Activated T-helper 2 cell treated with anti-CD3 and anti-CD28 coated beads, Interferon-gamma antibody, Interleukin-2, Interleukin-4, amounts not matched to agents 10 μg/mL and 5 μg/mL and 100 μg/mL, durations not matched to agents 14 hours and 24 hours and 36 hours (primary cell): ENCODE measurements around the gene BCAS3. TPM values are rescaled to one million over a fixed set of nuclear protein-coding genes. Genes with fewer than 3 reads are reported as not detected.

Source experiments
- DNase-seq: peaks from one replicate; pipeline ENCODE4 v3.0.0; 2021; ENCODE audit warnings: low spot score
- H3K27ac Mint-ChIP-seq: one replicate; pipeline ENCODE4 v1.8.0; 2021; ENCODE audit warnings: mixed read lengths
- H3K27me3 Mint-ChIP-seq: one replicate; pipeline ENCODE4 v1.8.0; 2021; ENCODE audit warnings: low read depth, mixed read lengths
- H3K36me3 Mint-ChIP-seq: one replicate; pipeline ENCODE4 v1.8.0; 2021; ENCODE audit warnings: low read depth, mixed read lengths
- H3K4me1 Mint-ChIP-seq: one replicate; pipeline ENCODE4 v1.8.0; 2021; ENCODE audit warnings: low read depth, mixed read lengths
- H3K4me3 Mint-ChIP-seq: one replicate; pipeline ENCODE4 v1.8.0; 2021; ENCODE audit warnings: low read depth, mild to moderate bottlenecking, moderate library complexity, mixed read lengths
- H3K9me3 Mint-ChIP-seq: one replicate; pipeline ENCODE4 v1.8.0; 2021; ENCODE audit warnings: mixed read lengths
- intact Hi-C: fragments of 100-400 bp; cut with micrococcal nuclease; formaldehyde crosslinking; loops from one replicate; pipeline ENCODE4 v1.15.1; 2023
- total RNA-seq: library from RNA; stranded (reverse); gene quantifications from 2 replicates; pipeline ENCODE4 v1.2.3, GENCODE V29; 2022

BCAS3 gene
- total RNA-seq, 1 donor from 2014 or later = 10.7 TPM

DNA sequence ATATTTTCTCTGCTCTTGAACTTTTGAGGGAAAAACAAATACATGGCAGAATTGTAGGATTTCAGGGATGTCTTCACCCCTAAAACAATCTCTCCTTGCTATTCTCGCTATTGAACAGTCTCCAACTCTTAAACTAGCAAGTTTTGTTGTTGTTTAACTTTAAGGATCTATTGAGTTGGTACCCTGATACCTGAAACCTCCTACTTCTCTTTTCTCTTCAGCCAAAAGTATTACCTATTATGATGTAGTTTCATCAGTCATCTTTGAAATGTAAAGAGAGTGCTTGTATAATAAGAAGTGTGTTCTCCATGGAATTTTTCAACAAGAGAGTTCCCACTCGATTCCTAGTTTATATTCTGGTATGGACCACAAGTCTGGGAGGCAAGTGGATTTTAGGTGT, 510.4 kb downstream of the BCAS3 start:
- Mint-ChIP-seq H3K4me1 (peaks cover 7% of the 10 kb centered on the region), H3K9me3 (peaks cover 8% of the 10 kb centered on the region), H3K4me3 (no peak overlapping the region), H3K27me3 (peaks cover 9% of the 10 kb centered on the region), H3K36me3 (no peaks in the 10 kb centered on the region), H3K27ac (no peak overlapping the region)
- DNase-seq = no peak
- intact Hi-C loops = no loop called here

- H3K27me3 Mint-ChIP-seq = peaks cover 9% of the 10 kb centered on the region
- H3K27ac Mint-ChIP-seq = no peak overlapping the region
- H3K4me1 Mint-ChIP-seq = peaks cover 7% of the 10 kb centered on the region
- H3K9me3 Mint-ChIP-seq = peaks cover 8% of the 10 kb centered on the region
- intact Hi-C loops = no loop called here
- H3K36me3 Mint-ChIP-seq = no peaks in the 10 kb centered on the region
- no peak overlapping the region for H3K4me3 Mint-ChIP-seq
- no peak for DNase-seq
Observed at GRCh38 chr17:61189968-61190367, 512.3 kb downstream of the BCAS3 start.

- H3K4me3 Mint-ChIP-seq = no peak overlapping the region
- H3K27ac Mint-ChIP-seq = no peak overlapping the region
- H3K36me3 Mint-ChIP-seq = no peaks in the 10 kb centered on the region
- DNase-seq = no peak
- intact Hi-C loops = no loop called here
- no peaks in the 10 kb centered on the region for H3K4me1 Mint-ChIP-seq
- peaks cover 3% of the 10 kb centered on the region for H3K9me3 Mint-ChIP-seq
- no peaks in the 10 kb centered on the region for H3K27me3 Mint-ChIP-seq
Observed at GRCh38 chr17:61196302-61196704, 518.7 kb downstream of the BCAS3 start.

- Mint-ChIP-seq H3K4me3 (no peak overlapping the region), H3K27me3 (no peaks in the 10 kb centered on the region), H3K36me3 (no peaks in the 10 kb centered on the region), H3K4me1 (no peaks in the 10 kb centered on the region), H3K9me3 (peaks cover 3% of the 10 kb centered on the region), H3K27ac (no peak overlapping the region)
- intact Hi-C loops = no loop called here
- DNase-seq = no peak
Observed at GRCh38 chr17:61196799-61197198, 519.1 kb downstream of the BCAS3 start.

- DNase-seq = no peak
- Mint-ChIP-seq H3K27ac (no peak overlapping the region), H3K4me1 (no peaks in the 10 kb centered on the region), H3K36me3 (no peaks in the 10 kb centered on the region), H3K27me3 (no peaks in the 10 kb centered on the region), H3K4me3 (no peak overlapping the region), H3K9me3 (no peaks in the 10 kb centered on the region)
- intact Hi-C loops = no loop called here
Observed at GRCh38 chr17:61199431-61200338, 522.0 kb downstream of the BCAS3 start.

GRCh38 chr17:61200339-61200715, 522.7 kb downstream of the BCAS3 start:
- H3K9me3 Mint-ChIP-seq = no peaks in the 10 kb centered on the region
- no peaks in the 10 kb centered on the region for H3K4me1 Mint-ChIP-seq
- no peak overlapping the region for H3K4me3 Mint-ChIP-seq
- H3K36me3 Mint-ChIP-seq = no peaks in the 10 kb centered on the region
- intact Hi-C loops = no loop called here
- H3K27ac Mint-ChIP-seq = no peak overlapping the region
- no peak for DNase-seq
- no peaks in the 10 kb centered on the region for H3K27me3 Mint-ChIP-seq

DNA sequence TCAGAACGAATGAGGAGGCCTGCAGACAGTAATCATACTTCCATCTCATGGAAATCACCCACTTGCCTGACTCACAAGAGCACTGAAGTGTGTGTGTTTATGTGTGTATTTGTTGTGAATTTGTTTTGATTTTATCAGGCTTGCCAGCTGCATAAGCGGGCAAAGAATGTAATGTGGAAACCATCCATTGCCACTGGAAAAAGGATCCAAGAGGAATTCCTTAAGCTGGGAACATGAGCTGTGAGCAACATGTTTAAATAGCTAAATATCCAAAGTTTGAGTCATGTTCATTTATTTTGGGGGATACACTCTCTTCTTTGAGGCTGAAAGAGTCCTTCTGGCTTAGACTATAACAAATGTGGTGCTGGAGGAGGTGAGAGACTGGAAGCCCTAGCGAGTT, 523.6 kb downstream of the BCAS3 start:
- intact Hi-C loops = no loop called here
- no peak for DNase-seq
- no peaks in the 10 kb centered on the region for H3K27me3 Mint-ChIP-seq
- H3K9me3 Mint-ChIP-seq = no peaks in the 10 kb centered on the region
- no peak overlapping the region for H3K4me3 Mint-ChIP-seq
- H3K4me1 Mint-ChIP-seq = peaks cover 2% of the 10 kb centered on the region
- no peak overlapping the region for H3K27ac Mint-ChIP-seq
- H3K36me3 Mint-ChIP-seq = no peaks in the 10 kb centered on the region

DNA sequence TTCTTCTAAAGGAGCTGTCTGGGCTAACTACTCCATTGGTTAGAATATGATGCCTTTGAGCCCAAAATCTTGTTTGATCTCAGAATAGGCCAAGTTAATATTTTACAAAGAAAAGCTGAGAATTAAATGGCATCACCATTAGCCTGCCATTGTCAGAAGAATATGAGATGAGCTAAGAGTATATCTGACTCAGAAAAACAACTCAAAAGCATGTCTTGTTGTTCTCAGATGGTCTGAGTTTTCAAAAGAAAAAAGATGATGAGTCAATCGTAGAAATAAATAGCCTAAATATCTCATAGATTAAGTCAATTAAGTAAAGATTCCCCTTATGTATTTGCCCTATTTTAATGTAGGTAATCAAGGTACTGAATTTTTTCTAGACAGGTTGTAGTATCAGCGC, 524.9 kb downstream of the BCAS3 start:
- H3K9me3 Mint-ChIP-seq = no peaks in the 10 kb centered on the region
- DNase-seq = no peak
- H3K4me3 Mint-ChIP-seq = no peak overlapping the region
- no peak overlapping the region for H3K27ac Mint-ChIP-seq
- no peaks in the 10 kb centered on the region for H3K36me3 Mint-ChIP-seq
- intact Hi-C loops = no loop called here
- H3K27me3 Mint-ChIP-seq = no peaks in the 10 kb centered on the region
- peaks cover 2% of the 10 kb centered on the region for H3K4me1 Mint-ChIP-seq

DNA sequence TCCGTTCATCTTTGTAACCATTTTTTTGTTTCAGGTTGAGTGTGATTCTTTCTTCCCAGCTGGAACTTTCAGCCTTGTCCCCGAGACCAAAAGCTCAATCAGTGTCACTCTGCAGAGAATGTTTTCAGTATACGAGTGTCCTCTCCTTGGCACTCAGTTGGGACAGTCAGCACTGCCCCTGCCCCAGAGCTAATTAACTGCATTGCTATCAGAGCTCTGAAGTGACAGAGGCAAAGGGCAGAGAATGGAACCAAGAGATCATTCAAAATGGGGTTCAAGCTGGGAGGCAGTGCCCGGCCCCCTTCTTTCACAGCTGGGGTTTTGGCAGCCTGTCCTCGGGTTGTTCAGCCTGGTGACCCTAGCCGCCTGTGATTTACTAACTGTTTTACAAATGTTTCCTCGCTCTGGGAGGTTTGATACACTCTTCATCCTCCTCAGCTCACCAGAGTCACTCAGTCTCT, 526.0 kb downstream of the BCAS3 start:
- Mint-ChIP-seq H3K4me3 (no peak overlapping the region), H3K36me3 (no peaks in the 10 kb centered on the region), H3K27ac (no peak overlapping the region), H3K4me1 (peaks cover 2% of the 10 kb centered on the region), H3K27me3 (no peaks in the 10 kb centered on the region), H3K9me3 (no peaks in the 10 kb centered on the region)
- DNase-seq = no peak
- intact Hi-C loops = no loop called here

GRCh38 chr17:61204456-61204855, 526.8 kb downstream of the BCAS3 start:
- H3K9me3 Mint-ChIP-seq = no peaks in the 10 kb centered on the region
- no peaks in the 10 kb centered on the region for H3K36me3 Mint-ChIP-seq
- H3K27me3 Mint-ChIP-seq = no peaks in the 10 kb centered on the region
- DNase-seq = no peak
- intact Hi-C loops = no loop called here
- H3K4me3 Mint-ChIP-seq = no peak overlapping the region
- peaks cover 2% of the 10 kb centered on the region for H3K4me1 Mint-ChIP-seq
- H3K27ac Mint-ChIP-seq = no peak overlapping the region

DNA sequence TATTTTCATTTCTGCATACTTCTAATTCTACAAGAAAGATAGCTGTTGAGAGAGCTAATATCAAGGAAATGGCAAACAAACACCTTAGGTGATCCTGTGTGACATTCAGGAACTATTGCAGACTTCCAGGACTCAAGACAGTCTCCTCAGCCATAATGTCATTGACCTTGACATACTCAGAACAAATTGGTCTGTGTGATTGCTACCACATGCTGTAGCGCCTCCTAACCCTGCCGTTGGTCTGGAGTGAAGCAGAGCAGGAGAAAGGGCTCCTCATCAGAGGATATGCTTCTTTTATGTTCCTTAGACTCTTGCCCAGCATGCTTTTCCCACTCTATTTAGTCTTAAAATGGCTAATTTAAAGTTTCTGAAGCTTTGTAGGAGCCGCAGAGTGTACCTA, 527.8 kb downstream of the BCAS3 start:
- Mint-ChIP-seq H3K27ac (no peak overlapping the region), H3K36me3 (no peaks in the 10 kb centered on the region), H3K4me1 (peaks cover 4% of the 10 kb centered on the region), H3K4me3 (no peak overlapping the region), H3K27me3 (peaks cover 2% of the 10 kb centered on the region), H3K9me3 (no peaks in the 10 kb centered on the region)
- intact Hi-C loops = no loop called here
- no peak for DNase-seq

DNA sequence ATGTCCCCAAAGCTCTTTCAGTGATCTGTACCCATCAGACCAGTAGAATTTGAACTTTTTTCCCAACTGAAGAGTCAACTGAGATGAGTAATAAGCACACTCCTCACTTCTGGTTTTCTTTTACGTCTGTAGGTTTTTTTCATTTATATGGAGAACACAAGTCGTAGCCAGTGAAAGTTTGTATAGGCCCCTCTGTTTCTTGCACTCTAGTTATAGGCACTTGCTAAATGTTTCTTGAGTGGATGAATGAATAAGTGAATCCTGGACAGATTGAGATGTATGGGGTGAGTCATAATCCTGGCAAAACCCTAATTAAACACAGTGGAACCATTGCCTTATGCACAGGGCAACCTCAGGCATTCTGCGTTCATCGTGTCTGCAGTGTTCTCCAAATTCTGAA, 528.3 kb downstream of the BCAS3 start:
- Mint-ChIP-seq H3K4me3 (no peak overlapping the region), H3K27me3 (peaks cover 3% of the 10 kb centered on the region), H3K27ac (no peak overlapping the region), H3K9me3 (no peaks in the 10 kb centered on the region), H3K36me3 (no peaks in the 10 kb centered on the region), H3K4me1 (peaks cover 4% of the 10 kb centered on the region)
- intact Hi-C loops = no loop called here
- no peak for DNase-seq

- H3K36me3 Mint-ChIP-seq = no peaks in the 10 kb centered on the region
- peaks cover 3% of the 10 kb centered on the region for H3K27me3 Mint-ChIP-seq
- DNase-seq = no peak
- peaks cover 4% of the 10 kb centered on the region for H3K4me1 Mint-ChIP-seq
- intact Hi-C loops = no loop called here
- H3K9me3 Mint-ChIP-seq = no peaks in the 10 kb centered on the region
- H3K27ac Mint-ChIP-seq = no peak overlapping the region
- no peak overlapping the region for H3K4me3 Mint-ChIP-seq
Observed at GRCh38 chr17:61206922-61207321, 529.3 kb downstream of the BCAS3 start.
